ENCODE measurements around the gene SPIB. TPM values are rescaled to one million over a fixed set of nuclear protein-coding genes. Genes with fewer than 3 reads are reported as not detected.

The SPIB gene
- 1 to 10 TPM in 1 of 3 donors, under 1 TPM in 2; 0.34 to 1.4 (median 0.46) TPM for polyA plus RNA-seq

DNA sequence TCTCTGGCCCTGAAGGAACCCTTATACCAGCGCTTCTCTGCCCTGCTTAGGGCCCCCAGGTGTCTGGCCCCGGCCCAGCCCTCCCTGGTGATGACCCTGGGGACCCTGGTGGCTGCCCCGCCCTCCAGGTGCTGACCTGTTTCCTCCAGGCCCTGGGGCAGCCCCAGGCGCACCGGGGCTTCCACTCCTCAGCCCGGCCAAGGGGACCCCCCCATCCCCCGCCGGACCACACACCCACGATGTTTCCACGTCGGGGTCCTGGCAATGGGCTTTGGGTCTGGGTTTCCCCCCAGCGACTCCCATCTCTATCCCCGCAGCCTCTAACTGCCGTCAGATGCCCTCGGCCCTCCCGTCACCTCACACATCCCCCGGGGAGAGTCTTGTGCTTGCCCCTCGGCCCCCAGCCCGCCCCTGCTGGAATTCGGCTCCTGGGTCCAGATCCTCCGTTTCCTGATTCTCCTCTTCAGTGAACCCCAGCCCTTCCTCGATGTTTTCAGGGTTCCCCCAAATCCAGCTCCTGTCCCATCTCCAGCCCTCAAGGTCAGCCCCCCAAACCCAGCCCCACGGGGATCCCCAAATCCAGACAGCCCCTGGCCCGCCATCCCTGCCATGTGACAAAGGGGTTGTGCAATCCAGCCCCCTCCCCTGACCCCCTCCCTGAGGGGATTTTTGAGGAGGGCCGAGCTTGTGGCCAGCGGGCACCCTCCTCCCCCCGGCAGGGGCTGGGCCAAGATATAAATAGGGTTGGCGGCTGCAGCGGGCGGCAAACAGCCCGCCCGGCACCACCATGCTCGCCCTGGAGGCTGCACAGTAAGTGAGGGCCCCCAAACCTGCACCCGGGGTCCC is at the start of gene SPIB:
Gene SPIB (plus strand): TSS at position 763 of the 846 bp plus-strand sequence. CDS start 25 bp downstream, at position 788.
- no peak within 1 kb of the TSS for H3K27ac ChIP-seq (ENCODE audit: low read depth, low read length)
- 16 to 31% (median 27%) methylated on average over 28 to 34 of the region's 34 CpGs for WGBS, 3 donors

GRCh38 chr19:50371914-50372475 is 46.7 kb upstream of the SPIB start:
- no peak overlapping the region for H3K27ac ChIP-seq (ENCODE audit: low read depth, low read length)
- 73 to 86% (median 73%) methylated on average over 10 of the region's 10 CpGs for WGBS, 3 donors

DNA sequence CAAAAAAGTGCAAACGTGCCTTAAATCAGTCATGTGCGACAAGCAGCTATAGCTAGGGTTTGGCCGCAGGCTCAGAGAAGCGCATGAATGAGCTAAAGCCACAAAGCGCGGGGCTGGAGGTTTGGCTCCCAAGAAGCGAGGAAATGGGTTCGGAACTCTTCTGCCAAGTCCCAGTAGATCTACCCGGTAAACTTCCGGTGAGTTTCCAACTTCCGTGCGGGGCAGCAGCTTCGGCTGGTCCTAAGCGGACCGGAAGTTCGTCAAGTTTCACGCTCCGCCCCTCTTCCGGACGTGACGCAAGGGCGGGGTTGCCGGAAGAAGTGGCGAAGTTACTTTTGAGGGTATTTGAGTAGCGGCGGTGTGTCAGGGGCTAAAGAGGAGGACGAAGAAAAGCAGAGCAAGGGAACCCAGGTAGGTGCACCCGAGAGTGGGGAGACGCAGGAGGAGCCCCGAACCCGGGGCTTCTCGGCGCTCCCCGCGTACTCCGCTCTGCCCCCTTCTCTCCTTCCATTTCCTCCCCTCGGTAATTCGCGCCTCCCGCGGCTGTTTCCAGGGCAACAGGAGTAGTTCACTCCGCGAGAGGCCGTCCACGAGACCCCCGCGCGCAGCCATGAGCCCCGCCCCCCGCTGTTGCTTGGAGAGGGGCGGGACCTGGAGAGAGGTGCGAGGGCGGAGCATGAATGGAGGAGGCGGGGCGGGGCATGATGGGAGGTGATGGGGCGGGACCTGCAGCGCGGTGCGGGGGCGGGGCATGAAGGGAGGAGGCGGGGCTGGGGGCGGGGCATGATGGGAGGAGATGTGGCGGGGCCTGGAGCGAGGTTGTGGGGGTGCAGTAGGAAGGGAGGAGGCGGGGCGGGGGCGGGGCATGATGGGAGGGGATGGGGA is 42.3 kb upstream of the SPIB start, which contains the start of gene NR1H2:
Gene NR1H2 (plus strand): TSS at position 292 of the 885 bp plus-strand sequence. CDS start 1,149 bp downstream, outside the sequence.
- H3K27ac ChIP-seq (ENCODE audit: low read depth, low read length): peak within 1 kb of the TSS; percentile 71
- 1 to 2% (median 2%) methylated on average over 54 to 67 of the region's 67 CpGs for WGBS, 3 donors

DNA sequence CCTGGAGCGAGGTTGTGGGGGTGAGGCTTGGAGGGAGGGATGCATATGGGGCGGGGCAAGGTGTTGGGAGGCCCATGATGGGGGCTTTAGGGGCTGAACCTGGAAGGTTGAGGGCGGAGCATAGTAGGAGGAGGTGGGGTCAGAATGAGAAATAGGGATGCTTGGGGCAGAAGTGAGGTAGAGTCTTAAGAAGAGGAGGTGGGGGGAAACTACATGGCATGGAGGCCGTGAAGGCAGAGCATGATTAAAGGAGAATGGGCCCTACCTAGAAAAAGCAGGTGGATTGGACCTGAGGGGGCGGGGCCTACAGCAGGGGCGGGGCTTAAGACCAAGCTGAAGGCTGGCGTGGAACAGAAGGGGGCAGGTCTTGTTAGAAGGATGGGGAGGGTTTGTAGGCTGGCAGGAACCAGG is 41.7 kb upstream of the SPIB start:
- WGBS, 3 donors: 42 to 60% (median 56%) methylated on average over 7 of the region's 7 CpGs
- H3K27ac ChIP-seq (ENCODE audit: low read depth, low read length): no peak overlapping the region

DNA sequence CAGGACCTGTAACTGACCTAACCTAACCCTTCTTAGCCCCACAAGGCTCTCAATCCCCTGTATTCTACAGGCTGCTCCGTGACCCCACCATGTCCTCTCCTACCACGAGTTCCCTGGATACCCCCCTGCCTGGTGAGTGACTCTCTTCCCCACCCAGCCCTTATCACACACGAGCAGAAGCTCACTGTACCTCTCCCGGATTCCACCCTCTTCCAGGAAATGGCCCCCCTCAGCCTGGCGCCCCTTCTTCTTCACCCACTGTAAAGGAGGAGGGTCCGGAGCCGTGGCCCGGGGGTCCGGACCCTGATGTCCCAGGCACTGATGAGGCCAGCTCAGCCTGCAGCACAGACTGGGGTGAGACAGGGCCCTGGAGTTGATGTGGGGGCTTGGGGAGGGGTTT is 41.2 kb upstream of the SPIB start:
- H3K27ac ChIP-seq (ENCODE audit: low read depth, low read length): no peak overlapping the region
- WGBS, 3 donors: 72 to 78% (median 74%) methylated on average over 9 of the region's 9 CpGs

GRCh38 chr19:50378169-50378862 is 40.4 kb upstream of the SPIB start:
- no peak overlapping the region for H3K27ac ChIP-seq (ENCODE audit: low read depth, low read length)
- WGBS, 3 donors: 92 to 93% (median 93%) methylated on average over 36 of the region's 36 CpGs

- 91 to 95% (median 92%) methylated on average over 10 of the region's 10 CpGs for WGBS, 3 donors
- no peak overlapping the region for H3K27ac ChIP-seq (ENCODE audit: low read depth, low read length)
Observed at GRCh38 chr19:50378863-50379236, 39.9 kb upstream of the SPIB start.

DNA sequence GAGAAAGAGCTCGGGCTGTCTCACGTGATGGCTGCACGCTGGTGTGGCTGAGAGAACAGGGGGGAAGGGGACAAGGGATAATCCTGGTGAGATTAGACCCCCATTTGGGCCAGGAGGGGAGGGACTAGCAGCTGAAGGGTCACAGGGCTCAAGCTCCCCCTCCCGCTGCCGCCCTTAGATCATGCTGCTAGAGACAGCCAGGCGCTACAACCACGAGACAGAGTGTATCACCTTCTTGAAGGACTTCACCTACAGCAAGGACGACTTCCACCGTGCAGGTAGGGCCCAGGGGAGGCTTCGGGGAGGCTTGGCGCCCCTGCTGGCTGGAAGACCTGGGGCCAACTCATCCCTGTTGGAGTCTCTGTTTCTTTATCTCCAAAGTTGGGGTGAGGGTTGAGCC is 39.1 kb upstream of the SPIB start:
- H3K27ac ChIP-seq (ENCODE audit: low read depth, low read length): no peak overlapping the region
- WGBS, 3 donors: 92 to 97% (median 95%) methylated on average over 11 of the region's 11 CpGs

DNA sequence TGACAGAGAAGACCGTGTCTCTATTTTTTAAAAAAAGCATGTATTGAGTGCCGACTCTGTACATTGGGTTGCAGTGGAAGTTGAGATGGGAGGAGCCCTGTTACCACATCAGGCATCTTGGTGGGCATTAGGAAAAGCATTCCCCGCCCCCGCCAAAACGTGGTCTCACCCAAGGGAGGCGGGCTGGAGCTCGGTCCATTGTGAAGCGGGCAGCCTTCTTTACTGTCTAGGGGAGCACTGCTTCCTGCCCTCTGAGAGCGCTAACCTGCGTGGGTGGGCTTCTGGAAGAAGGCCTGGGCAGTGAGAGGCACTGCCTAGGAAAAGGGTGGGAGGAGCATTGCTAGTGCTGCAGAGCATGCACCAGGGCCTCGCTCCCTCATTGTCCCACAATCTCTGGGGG is 38.6 kb upstream of the SPIB start:
- 71 to 85% (median 73%) methylated on average over 11 of the region's 11 CpGs for whole genome bisulfite sequencing, 3 donors

DNA sequence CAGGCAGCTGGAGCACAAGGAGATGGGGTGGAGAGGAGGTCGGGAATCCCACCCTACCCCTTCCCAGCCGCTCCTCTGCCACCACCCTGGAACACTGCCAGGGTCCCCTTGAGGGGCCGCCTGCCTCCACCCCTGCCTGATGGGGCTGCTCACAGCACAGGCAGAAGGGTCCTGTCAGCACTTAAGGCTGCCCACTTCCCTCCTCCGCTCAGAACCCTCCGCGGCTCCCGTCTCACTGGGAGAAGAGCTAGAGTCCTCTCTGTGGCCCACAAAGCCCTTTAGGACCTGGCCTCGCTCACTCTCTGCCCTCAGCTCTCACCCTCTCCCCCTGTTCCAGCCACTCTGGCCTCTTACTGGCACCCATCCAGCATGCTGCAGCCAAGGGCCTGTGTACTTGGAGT is 38.0 kb upstream of the SPIB start:
- H3K27ac ChIP-seq (ENCODE audit: low read depth, low read length): no peak overlapping the region
- WGBS, 3 donors: 73 to 86% (median 76%) methylated on average over 8 of the region's 8 CpGs

More for the DNA sequence above, 38.6 kb upstream of the SPIB start:
- no peak overlapping the region for H3K27ac ChIP-seq (ENCODE audit: low read depth, low read length)

GRCh38 chr19:50381881-50382729 is 36.6 kb upstream of the SPIB start:
- H3K27ac ChIP-seq (ENCODE audit: low read depth, low read length): no peak overlapping the region
- WGBS, 3 donors: 90 to 93% (median 91%) methylated on average over 58 of the region's 58 CpGs

DNA sequence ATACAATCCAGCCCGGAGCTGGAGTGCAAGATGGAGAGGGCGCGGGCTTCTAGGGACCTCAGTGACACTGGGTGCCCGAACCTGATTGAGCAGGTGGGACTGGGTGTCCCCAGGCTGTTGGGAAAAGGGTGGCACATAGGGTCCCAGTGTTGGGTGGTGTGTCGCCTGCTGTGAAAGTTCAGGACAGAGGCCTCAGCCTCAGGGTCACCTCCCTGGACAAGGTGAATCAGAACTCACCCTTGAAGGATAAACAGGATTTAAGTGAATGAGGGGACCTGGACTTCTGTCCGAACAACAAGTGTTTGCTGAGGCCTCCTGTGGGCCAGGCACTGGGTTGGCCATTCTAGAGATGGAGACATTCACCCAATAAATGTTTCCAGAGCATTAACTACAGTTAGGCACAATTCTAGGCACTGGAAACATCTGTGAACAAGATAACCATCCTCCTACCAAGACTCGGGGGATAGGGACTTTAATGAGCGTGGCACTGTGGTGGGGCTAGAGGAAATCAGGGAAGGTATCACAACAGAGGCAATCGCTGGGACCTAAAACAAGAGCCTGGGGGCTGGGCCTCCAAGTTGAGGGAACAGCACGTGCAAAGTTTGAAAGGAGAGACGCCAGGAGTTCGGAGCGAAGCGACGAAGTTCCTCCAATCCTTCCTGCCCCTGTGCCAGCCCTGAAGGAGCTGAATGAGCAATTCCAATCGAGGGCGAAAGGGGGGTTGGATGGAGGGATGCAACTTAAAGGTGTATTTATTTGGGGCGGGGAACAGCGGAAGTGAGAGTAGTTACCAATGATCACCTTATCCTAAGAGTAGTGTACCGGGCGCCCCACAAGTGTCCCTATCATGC is 35.5 kb upstream of the SPIB start:
- H3K27ac ChIP-seq (ENCODE audit: low read depth, low read length): no peak overlapping the region
- WGBS, 3 donors: 44 to 55% (median 55%) methylated on average over 21 of the region's 21 CpGs

- no peak within 1 kb of the TSS for H3K27ac ChIP-seq (ENCODE audit: low read depth, low read length)
- 0 to 1% (median 0%) methylated on average over 77 to 78 of the region's 78 CpGs for WGBS, 3 donors
Observed at GRCh38 chr19:50383852-50384684, 34.7 kb upstream of the SPIB start, which contains the start of gene POLD1. Gene POLD1 (plus strand): TSS chr19:50384347. CDS start chr19:50398852, 14,505 bp downstream.

- WGBS, 3 donors: 11 to 15% (median 14%) methylated on average over 26 of the region's 26 CpGs
Observed at GRCh38 chr19:50384685-50385535, 33.8 kb upstream of the SPIB start.

More at GRCh38 chr19:50384685-50385535, 33.8 kb upstream of the SPIB start:
- H3K27ac ChIP-seq (ENCODE audit: low read depth, low read length): no peak overlapping the region
